GM12878 (cell line): ENCODE results near the gene LTBP2. TPM values are rescaled to one million over a fixed set of nuclear protein-coding genes. Genes with fewer than 3 reads are reported as not detected.

Experiments
- DPF2 ChIP-seq: fragments of 450-650 bp; IDR thresholded peaks from 2 replicates; pipeline ENCODE4 v1.6.1; 2017; ENCODE audit warnings: mild to moderate bottlenecking
- EZH2 ChIP-seq: IDR thresholded peaks from 2 replicates; pipeline ENCODE4 v1.6.1; 2012; ENCODE audit warnings: low read depth, mild to moderate bottlenecking, control low read depth, inconsistent platforms, low read length, borderline replicate concordance; ENCODE audit not compliant: control insufficient read depth
- FOXK2 ChIP-seq: fragments of 450-650 bp; IDR thresholded peaks from 2 replicates; pipeline ENCODE4 v1.6.1; 2017; ENCODE audit warnings: mild to moderate bottlenecking, moderate library complexity
- IKZF1 ChIP-seq: fragments of 450-650 bp; conservative IDR thresholded peaks from 2 replicates; pipeline ENCODE4 v1.6.1; 2017; ENCODE audit warnings: antibody characterized with exemption, mild to moderate bottlenecking
- IKZF2 ChIP-seq, 2 experiments: fragments of 450-650 bp; IDR thresholded peaks; 2 replicates each; pipeline ENCODE4 v1.6.1; 2017; ENCODE audit warnings: mild to moderate bottlenecking in 2 of 2, moderate library complexity in 2 of 2
- NR2C2 ChIP-seq: IDR thresholded peaks from 2 replicates; pipeline ENCODE4 v1.6.1; 2011; ENCODE audit warnings: borderline replicate concordance, low read depth; ENCODE audit not compliant: control insufficient read depth, insufficient read length
- RBBP5 ChIP-seq: fragments of 200-600 bp; sonication (generic); conservative IDR thresholded peaks from 2 replicates; pipeline ENCODE4 v1.6.1; 2016
- RELA ChIP-seq: fragments of 450-650 bp; IDR thresholded peaks from 2 replicates; pipeline ENCODE4 v1.8.0; 2014; ENCODE audit warnings: borderline replicate concordance; ENCODE audit not compliant: partially characterized antibody
- TAF1 ChIP-seq: IDR thresholded peaks from 2 replicates; pipeline ENCODE4 v1.6.1; 2011; ENCODE audit warnings: mild to moderate bottlenecking, low read depth, low read length, borderline replicate concordance
- TCF12 ChIP-seq: IDR thresholded peaks from 2 replicates; pipeline ENCODE4 v1.6.1; 2011; ENCODE audit warnings: low read depth, mild to moderate bottlenecking, low read length
- ZBED1 ChIP-seq: IDR thresholded peaks from 2 replicates; pipeline ENCODE4 v1.6.1; 2016; ENCODE audit warnings: borderline replicate concordance
- ZNF207 ChIP-seq: fragments of 450-650 bp; IDR thresholded peaks from 2 replicates; pipeline ENCODE4 v1.6.1; 2014; ENCODE audit warnings: antibody characterized with exemption, mild to moderate bottlenecking, borderline replicate concordance
- ZNF217 ChIP-seq: fragments of 450-650 bp; IDR thresholded peaks from 2 replicates; pipeline ENCODE4 v1.6.1; 2017; ENCODE audit warnings: antibody characterized with exemption, mild to moderate bottlenecking
- polyA plus RNA-seq, 11 experiments: library from polyadenylated mRNA; depleted of rRNA in 4 of 11; unstranded in 6 of 11; stranded (reverse) in 5 of 11; fragments of >200 nt; fragmentation: Nextera tagmentation in 4 of 11; fragmentation: Illumina TruSeq in 1 of 11; extraction: Ambion mirVana in 4 of 11; extraction: Trizol in 1 of 11; gene quantifications; 1 replicate in 1 of 11; 2 replicates in 10 of 11; pipeline versions ENCODE4 v1.2.1 to v1.2.3, GENCODE V29; 2011 to 2016; ENCODE audit warnings: inconsistent platforms in 2 of 11, missing spikeins in 2 of 11, low read depth in 1 of 11
- total RNA-seq, 4 experiments: library from RNA; depleted of rRNA in 3 of 4; stranded (reverse); fragments of >200 nt in 3 of 4; fragmentation: Illumina TruSeq in 1 of 4; extraction: Trizol in 1 of 4; gene quantifications; 2 replicates each; pipeline versions ENCODE4 v1.2.1 to v1.2.3, GENCODE V29; 2013 to 2021
- TF ChIP-seq, protein P1 (sequence below): IDR thresholded peaks from 2 replicates; pipeline ENCODE4 v1.6.1; 2012; ENCODE audit warnings: low read depth, low read length, improper control_type of control experiment
- TF ChIP-seq, protein P2 (sequence below): fragments of 450-650 bp; formaldehyde crosslinking; IDR thresholded peaks from 2 replicates; pipeline ENCODE4 v1.4.0; 2020; ENCODE audit warnings: mild to moderate bottlenecking, moderate library complexity

The LTBP2 gene
- total and polyA plus RNA-seq, 10 of the 15 experiments (the other 5 are each of a cell fraction or from before 2014, with no cell fraction given), result 0.03 to 0.23 (median 0.06) TPM; not detected in 1

DNA sequence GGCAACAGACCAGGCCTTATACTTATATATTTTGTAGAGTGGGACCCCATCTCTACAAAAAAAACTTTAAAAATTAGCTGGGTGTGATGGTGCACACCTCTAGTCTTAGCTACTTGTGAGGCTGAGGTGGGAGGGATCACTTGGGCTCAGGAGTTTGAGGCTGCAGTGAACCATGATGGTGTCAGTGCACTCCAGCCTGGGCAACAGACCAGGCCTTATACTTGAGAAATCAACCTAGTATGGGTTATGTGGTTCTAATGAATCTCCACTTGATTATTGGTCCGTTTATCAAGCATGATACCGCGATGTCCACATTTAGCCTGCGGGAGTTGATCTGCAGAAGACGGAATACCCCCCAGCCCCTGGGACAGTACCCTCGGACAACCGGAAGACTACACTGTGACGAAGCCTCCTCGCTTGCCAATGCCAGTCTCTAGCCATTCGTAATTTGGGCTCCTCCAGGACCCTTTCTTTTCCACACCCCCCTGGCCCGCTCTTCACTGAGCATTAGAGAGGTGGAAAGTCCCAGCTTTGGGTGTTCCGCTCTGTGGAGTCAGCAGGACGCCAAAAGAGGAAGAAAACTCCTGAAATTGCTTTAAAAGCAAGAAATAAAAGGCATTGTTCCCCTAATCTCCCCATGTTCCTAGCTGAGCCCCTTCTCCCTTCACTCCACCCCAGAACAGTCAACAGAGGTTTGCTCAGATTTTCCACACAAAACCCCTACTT lies 19.4 kb downstream of the LTBP2 start (continued):
- TF ChIP-seq RELA, result peak; percentile 19
- peak in 1 of 2 experiments; percentile 60; a peak in 2 of 4 replicates for TF ChIP-seq IKZF2 (IDR thresholded peaks at IDR 0.05)
- no peak for TF ChIP-seq ZBED1
- no peak for TF ChIP-seq FOXK2
- peak; percentile 49; the same call in 1 of the 2 replicates for TF ChIP-seq IKZF1
- no peak for TF ChIP-seq ZNF207
- no peak for TF ChIP-seq NR2C2
- no peak for TF ChIP-seq RBBP5
- TF ChIP-seq EZH2, result no peak
- TF ChIP-seq TAF1, result no peak
- TF ChIP-seq TCF12, result no peak
- TF ChIP-seq, protein P1, sequence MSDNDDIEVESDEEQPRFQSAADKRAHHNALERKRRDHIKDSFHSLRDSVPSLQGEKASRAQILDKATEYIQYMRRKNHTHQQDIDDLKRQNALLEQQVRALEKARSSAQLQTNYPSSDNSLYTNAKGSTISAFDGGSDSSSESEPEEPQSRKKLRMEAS, result no peak
- TF ChIP-seq, protein P2, sequence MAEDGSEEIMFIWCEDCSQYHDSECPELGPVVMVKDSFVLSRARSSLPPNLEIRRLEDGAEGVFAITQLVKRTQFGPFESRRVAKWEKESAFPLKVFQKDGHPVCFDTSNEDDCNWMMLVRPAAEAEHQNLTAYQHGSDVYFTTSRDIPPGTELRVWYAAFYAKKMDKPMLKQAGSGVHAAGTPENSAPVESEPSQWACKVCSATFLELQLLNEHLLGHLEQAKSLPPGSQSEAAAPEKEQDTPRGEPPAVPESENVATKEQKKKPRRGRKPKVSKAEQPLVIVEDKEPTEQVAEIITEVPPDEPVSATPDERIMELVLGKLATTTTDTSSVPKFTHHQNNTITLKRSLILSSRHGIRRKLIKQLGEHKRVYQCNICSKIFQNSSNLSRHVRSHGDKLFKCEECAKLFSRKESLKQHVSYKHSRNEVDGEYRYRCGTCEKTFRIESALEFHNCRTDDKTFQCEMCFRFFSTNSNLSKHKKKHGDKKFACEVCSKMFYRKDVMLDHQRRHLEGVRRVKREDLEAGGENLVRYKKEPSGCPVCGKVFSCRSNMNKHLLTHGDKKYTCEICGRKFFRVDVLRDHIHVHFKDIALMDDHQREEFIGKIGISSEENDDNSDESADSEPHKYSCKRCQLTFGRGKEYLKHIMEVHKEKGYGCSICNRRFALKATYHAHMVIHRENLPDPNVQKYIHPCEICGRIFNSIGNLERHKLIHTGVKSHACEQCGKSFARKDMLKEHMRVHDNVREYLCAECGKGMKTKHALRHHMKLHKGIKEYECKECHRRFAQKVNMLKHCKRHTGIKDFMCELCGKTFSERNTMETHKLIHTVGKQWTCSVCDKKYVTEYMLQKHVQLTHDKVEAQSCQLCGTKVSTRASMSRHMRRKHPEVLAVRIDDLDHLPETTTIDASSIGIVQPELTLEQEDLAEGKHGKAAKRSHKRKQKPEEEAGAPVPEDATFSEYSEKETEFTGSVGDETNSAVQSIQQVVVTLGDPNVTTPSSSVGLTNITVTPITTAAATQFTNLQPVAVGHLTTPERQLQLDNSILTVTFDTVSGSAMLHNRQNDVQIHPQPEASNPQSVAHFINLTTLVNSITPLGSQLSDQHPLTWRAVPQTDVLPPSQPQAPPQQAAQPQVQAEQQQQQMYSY (CRISPR knock-in tag), result no peak
- no peak for TF ChIP-seq ZNF217
- 0 out of 2 replicates have a peak, but pooled peaks have one; percentile 46 for TF ChIP-seq DPF2
